K562 (cell line): ENCODE results near the gene CHD8. TPM values are rescaled to one million over a fixed set of nuclear protein-coding genes. Genes with fewer than 3 reads are reported as not detected.
A peak's percentile ranks its signal among the peaks of the same experiment; 100 is the strongest.

Experiments
- ARID2 ChIP-seq: fragments of 450-650 bp; IDR thresholded peaks from 2 replicates; pipeline ENCODE4 v1.6.1; 2017; ENCODE audit warnings: antibody characterized with exemption, mild to moderate bottlenecking
- ATF2 ChIP-seq: sonication (generic); formaldehyde crosslinking; IDR thresholded peaks from 2 replicates; pipeline ENCODE4 v1.8.1; 2022; ENCODE audit warnings: missing genetic modification reagents
- BHLHE40 ChIP-seq: IDR thresholded peaks from 2 replicates; pipeline ENCODE4 v1.6.1; 2011; ENCODE audit warnings: low read length, improper control_type of control experiment
- CHD2 ChIP-seq: IDR thresholded peaks from 2 replicates; pipeline ENCODE4 v1.6.1; 2011; ENCODE audit warnings: low read depth, low read length
- CHD4 ChIP-seq: fragments of 200-600 bp; sonication (generic); IDR thresholded peaks from 3 replicates; pipeline ENCODE4 v1.6.1; 2012; ENCODE audit warnings: low read depth, mild to moderate bottlenecking, mixed read lengths, low read length, inconsistent platforms; ENCODE audit not compliant: insufficient read depth, insufficient replicate concordance, poor library complexity, severe bottlenecking
- E2F1 ChIP-seq: sonication (generic); formaldehyde crosslinking; IDR thresholded peaks from 2 replicates; pipeline ENCODE4 v1.8.1; 2023; ENCODE audit warnings: mild to moderate bottlenecking, missing genetic modification reagents, moderate library complexity
- HDAC2 ChIP-seq: fragments of 450-650 bp; IDR thresholded peaks from 2 replicates; pipeline ENCODE4 v1.6.1; 2016; ENCODE audit warnings: mild to moderate bottlenecking
- HMBOX1 ChIP-seq: sonication (generic); IDR thresholded peaks from 2 replicates; pipeline ENCODE4 v1.6.1; 2016
- ILF3 ChIP-seq: fragments of 450-650 bp; IDR thresholded peaks from 2 replicates; pipeline ENCODE4 v1.6.1; 2018; ENCODE audit warnings: antibody characterized with exemption, mild to moderate bottlenecking, moderate library complexity, borderline replicate concordance
- MAZ ChIP-seq, 2 experiments: fragments of 450-650 bp in 1 of 2; sonication (generic) in 1 of 2; formaldehyde crosslinking; IDR thresholded peaks in 1 of 2; conservative IDR thresholded peaks in 1 of 2; 2 replicates each; pipeline versions ENCODE4 v1.4.0 to v1.5.0; 2020; ENCODE audit warnings: mild to moderate bottlenecking in 1 of 2, missing genetic modification reagents in 1 of 2
- MEF2A ChIP-seq: IDR thresholded peaks from 2 replicates; pipeline ENCODE4 v1.6.1; 2011; ENCODE audit warnings: low read depth, mild to moderate bottlenecking, low read length, moderate library complexity; ENCODE audit not compliant: control insufficient read depth
- PHB ChIP-seq: fragments of 250-450 bp; sonication (Bioruptor Pico); IDR thresholded peaks from 2 replicates; pipeline ENCODE4 v1.5.0; 2021
- RAD21 ChIP-seq, 2 experiments: fragments of 250-450 bp in 1 of 2; fragments of 450-650 bp in 1 of 2; sonication (Bioruptor Pico) in 1 of 2; formaldehyde crosslinking in 1 of 2; IDR thresholded peaks in 1 of 2; conservative IDR thresholded peaks in 1 of 2; 2 replicates each; pipeline versions ENCODE4 v1.4.0 to v1.8.0; 2020 to 2022; ENCODE audit warnings: mild to moderate bottlenecking in 2 of 2, moderate library complexity in 1 of 2
- RNF2 ChIP-seq: sonication (generic); IDR thresholded peaks from 2 replicates; pipeline ENCODE4 v1.6.1; 2016
- SIX5 ChIP-seq, 2 experiments: IDR thresholded peaks; 2 replicates each; pipeline ENCODE4 v1.6.1; 2011; ENCODE audit warnings: low read length in 2 of 2, borderline replicate concordance in 1 of 2, low read depth in 1 of 2, mild to moderate bottlenecking in 1 of 2, moderate library complexity in 1 of 2; ENCODE audit not compliant: insufficient read depth in 1 of 2
- SMAD2 ChIP-seq: fragments of 150-350 bp; IDR thresholded peaks from 2 replicates; pipeline ENCODE4 v1.6.1; 2014; ENCODE audit warnings: low read depth, mild to moderate bottlenecking, low read length
- ZHX1 ChIP-seq: fragments of 150-350 bp; conservative IDR thresholded peaks from 2 replicates; pipeline ENCODE4 v1.6.1; 2014; ENCODE audit warnings: low read length
- ZNF277 ChIP-seq: fragments of 250-450 bp; sonication (Bioruptor Pico); IDR thresholded peaks from 2 replicates; pipeline ENCODE4 v1.8.0; 2022; ENCODE audit warnings: inconsistent platforms, mild to moderate bottlenecking, moderate library complexity, borderline replicate concordance
- ZNF75A ChIP-seq: fragments of 450-650 bp; formaldehyde crosslinking; IDR thresholded peaks from 2 replicates; pipeline ENCODE4 v1.4.0; 2020; ENCODE audit warnings: mild to moderate bottlenecking
- polyA plus RNA-seq, 8 experiments: library from polyadenylated mRNA; depleted of rRNA in 4 of 8; stranded (reverse) in 5 of 8; unstranded in 3 of 8; fragments of >200 nt; fragmentation: Nextera tagmentation in 2 of 8; fragmentation: Illumina TruSeq in 1 of 8; extraction: Ambion mirVana in 2 of 8; extraction: Trizol in 1 of 8; gene quantifications; 2 replicates each; pipeline versions ENCODE4 v1.2.1 to v1.2.3, GENCODE V29; 2011 to 2014; ENCODE audit warnings: inconsistent platforms in 1 of 8, missing spikeins in 1 of 8
- total RNA-seq, 7 experiments: library from RNA; depleted of rRNA in 6 of 7; stranded (reverse); fragments of >200 nt in 6 of 7; fragmentation: Illumina TruSeq in 2 of 7; extraction: Trizol in 2 of 7; gene quantifications; 2 replicates each; pipeline versions ENCODE4 v1.2.1 to v1.2.3, GENCODE V29; 2011 to 2021; ENCODE audit warnings: low replicate concordance in 1 of 7

CHD8 gene
- total and polyA plus RNA-seq, 9 of the 15 experiments (the other 6 are each of a cell fraction or from before 2014, with no cell fraction given) = 11.1 to 51.2 (median 32.8) TPM

GRCh38 chr14:21476925-21477681, 21.2 kb upstream of the CHD8 start, which contains the start of the genes RAB2B and TOX4 (continued):
- TF ChIP-seq ZHX1 (no peak), RNF2 (no peak), ATF2 (CRISPR knock-in tag) (no peak), CHD2 (no peak), SMAD2 (no peak), HMBOX1 (no peak), MAZ (CRISPR knock-in tag; conservative IDR thresholded peaks at IDR 0.05 in 1 of 2, IDR thresholded peaks at IDR 0.05 in 1 of 2) (peak; percentile 55 to 86; a peak in 3 of 4 replicates), MEF2A (no peak), HDAC2 (peak; percentile 65), ZNF75A (CRISPR knock-in tag) (no peak), ZNF277 (CRISPR knock-in tag) (no peak), SIX5 (IDR thresholded peaks at IDR 0.05; ENCODE audit: borderline replicate concordance in 1 of 2, insufficient read depth in 1 of 2, low read depth in 1 of 2, low read length in 2 of 2) (no peak), RAD21 (CRISPR knock-in tag; conservative IDR thresholded peaks at IDR 0.05 in 1 of 2, IDR thresholded peaks at IDR 0.05 in 1 of 2) (0 out of 4 replicates have a peak, but pooled peaks have one; percentile 13 to 16), CHD4 (no peak), E2F1 (CRISPR knock-in tag) (no peak), ARID2 (no peak), ILF3 (no peak), BHLHE40 (no peak), PHB (CRISPR knock-in tag) (no peak)
